Tibial artery (tissue), 4 donors: ENCODE data around the gene SLC10A4.
"Not testable (repeated sequence)": the region's sequence is repeated elsewhere in the genome, so short reads cannot be mapped to it uniquely, and the experiment has no call there.

Experiments used
- DNase-seq, 2 donors: peaks; one replicate each; pipeline ENCODE4 v3.0.0-alpha.2; 2019
- H3K27ac ChIP-seq, 2 donors: fragments of 200-600 bp; sonication (generic) in 1 of 2; 1 replicate in 1 of 2; 2 replicates in 1 of 2; pipeline ENCODE4 v1.5.1; 2018 to 2019; ENCODE audit warnings: mild to moderate bottlenecking in 1 of 2
- H3K27me3 ChIP-seq, 2 donors: fragments of 200-600 bp; sonication (generic) in 1 of 2; one replicate each; pipeline versions ENCODE4 v1.5.1 to v1.6.0; 2016 to 2019
- H3K36me3 ChIP-seq, 3 donors: fragments of 200-600 bp; sonication (generic) in 2 of 3; one replicate each; pipeline ENCODE4 v1.5.1; 2016 to 2019; ENCODE audit warnings: mild to moderate bottlenecking in 2 of 3
- H3K4me1 ChIP-seq, 4 donors: fragments of 200-600 bp; sonication (generic) in 2 of 4; 1 replicate in 3 of 4; 2 replicates in 1 of 4; pipeline ENCODE4 v1.5.1; 2016 to 2019
- H3K4me3 ChIP-seq, 2 donors: fragments of 200-600 bp; sonication (generic) in 1 of 2; 1 replicate in 1 of 2; 2 replicates in 1 of 2; pipeline ENCODE4 v1.5.1; 2018 to 2019; ENCODE audit warnings: mild to moderate bottlenecking in 2 of 2
- H3K9me3 ChIP-seq, 3 donors: fragments of 200-600 bp; sonication (generic) in 1 of 3; one replicate each; pipeline ENCODE4 v1.5.1; 2016 to 2019
- CTCF ChIP-seq, 2 experiments: fragments of 200-600 bp in 1 of 2; fragments of 450-650 bp in 1 of 2; IDR thresholded peaks; one replicate each; pipeline ENCODE4 v1.5.1; 2017 to 2019; ENCODE audit warnings: antibody characterized with exemption in 2 of 2, mild to moderate bottlenecking in 1 of 2, moderate library complexity in 1 of 2
- intact Hi-C: fragments of 100-400 bp; cut with DNase I; formaldehyde crosslinking; loops from one replicate; pipeline ENCODE4 v1.15.0; 2023; ENCODE audit warnings: low total_unique reads

The SLC10A4 gene

GRCh38 chr4:48483006-48483776 is at the start of gene SLC10A4:
Gene SLC10A4, plus strand, starts transcription at chr4:48483343. Its CDS starts 219 bp downstream, at chr4:48483562.
- no peak for DNase-seq
- Histone ChIP-seq H3K9me3 (no peaks in the 10 kb centered on the region), H3K4me1 (peaks cover 0 to 16% (median 9%) of the 10 kb centered on the region in 4 donors), H3K36me3 (no peaks in the 10 kb centered on the region), H3K4me3 (peak within 1 kb of the TSS; percentile 11 to 47), H3K27ac (no peak within 1 kb of the TSS), H3K27me3 (peaks cover 0 to 42% of the 10 kb centered on the region in 2 donors)
- intact Hi-C loops = no loop called here
- TF ChIP-seq CTCF (IDR thresholded peaks at IDR 0.05) = no peak

- Histone ChIP-seq H3K27me3 (no peaks in the 10 kb centered on the region), H3K4me1 (peaks cover 0 to 8% (median 0%) of the 10 kb centered on the region in 4 donors), H3K9me3 (no peaks in the 10 kb centered on the region), H3K27ac (no peak overlapping the region), H3K36me3 (no peaks in the 10 kb centered on the region), H3K4me3 (no peak overlapping the region)
- intact Hi-C loops = no loop called here
- no peak for TF ChIP-seq CTCF (IDR thresholded peaks at IDR 0.05)
- no peak for DNase-seq
These were observed 46.8 kb upstream of the SLC10A4 start for GRCh38 chr4:48436318-48436717.

- Histone ChIP-seq H3K9me3 (no peaks in the 10 kb centered on the region), H3K36me3 (no peaks in the 10 kb centered on the region), H3K27me3 (no peaks in the 10 kb centered on the region), H3K27ac (no peak overlapping the region), H3K4me1 (peaks cover 0 to 8% (median 0%) of the 10 kb centered on the region in 4 donors), H3K4me3 (no peak overlapping the region)
- intact Hi-C loops = no loop called here
- no peak for DNase-seq
- no peak for TF ChIP-seq CTCF (IDR thresholded peaks at IDR 0.05)
These were observed 43.2 kb upstream of the SLC10A4 start for GRCh38 chr4:48439988-48440387.

GRCh38 chr4:48440914-48441313 is 42.2 kb upstream of the SLC10A4 start:
- H3K9me3 ChIP-seq, DNase-seq, H3K4me1 ChIP-seq, H3K4me3 ChIP-seq, H3K27ac ChIP-seq, intact Hi-C loops, H3K27me3 ChIP-seq, H3K36me3 ChIP-seq: not testable (repeated sequence)

GRCh38 chr4:48445704-48446103 is 37.4 kb upstream of the SLC10A4 start:
- Histone ChIP-seq H3K36me3 (no peaks in the 10 kb centered on the region), H3K4me1 (no peaks in the 10 kb centered on the region), H3K4me3 (no peak overlapping the region), H3K27me3 (no peaks in the 10 kb centered on the region), H3K27ac (no peak overlapping the region), H3K9me3 (no peaks in the 10 kb centered on the region)
- no peak for DNase-seq
- TF ChIP-seq CTCF (IDR thresholded peaks at IDR 0.05) = peak; percentile 26 to 60
- intact Hi-C loops = no loop called here

GRCh38 chr4:48446642-48447041 is 36.5 kb upstream of the SLC10A4 start:
- Histone ChIP-seq H3K4me3 (no peak overlapping the region), H3K27ac (no peak overlapping the region), H3K4me1 (no peaks in the 10 kb centered on the region), H3K9me3 (no peaks in the 10 kb centered on the region), H3K36me3 (no peaks in the 10 kb centered on the region), H3K27me3 (no peaks in the 10 kb centered on the region)
- TF ChIP-seq CTCF (IDR thresholded peaks at IDR 0.05) = no peak
- intact Hi-C loops = no loop called here
- DNase-seq = no peak
